NCI-H345 treated with DMSO at 0.1 percent for 48 hours (cell line): ENCODE results near the gene GADD45B.
A peak's percentile ranks its signal among the peaks of the same experiment; 100 is the strongest.

Source experiments
- DNase-seq: peaks from one replicate; lab custom pipeline; 2025; ENCODE audit not compliant: unreplicated experiment; lab: John Stamatoyannopoulos, UW

GADD45B gene

GRCh38 chr19:2475702-2476450, at the start of gene GADD45B:
TSS of gene GADD45B (plus strand) at chr19:2476127. CDS start at chr19:2476359, 232 bp downstream.
- DNase-seq, result peak; percentile 85

- DNase-seq, result no peak
Observed at GRCh38 chr19:2426611-2427428, 49.1 kb upstream of the GADD45B start.

GRCh38 chr19:2427429-2428320, 48.3 kb upstream of the GADD45B start, which contains the start of gene TIMM13:
TSS of gene TIMM13 (minus strand) at chr19:2427586. CDS start at chr19:2427533, 53 bp downstream.
- peak; percentile 92 for DNase-seq

GRCh38 chr19:2428321-2428690, 47.6 kb upstream of the GADD45B start:
- no peak for DNase-seq

- DNase-seq, result no peak
Observed at GRCh38 chr19:2428756-2429711, 46.9 kb upstream of the GADD45B start.

- DNase-seq, result no peak
Observed at GRCh38 chr19:2429917-2430535, 45.9 kb upstream of the GADD45B start.

GRCh38 chr19:2431318-2432055, 44.4 kb upstream of the GADD45B start:
- no peak for DNase-seq

GRCh38 chr19:2432131-2432848, 43.6 kb upstream of the GADD45B start:
- DNase-seq, result no peak

- DNase-seq, result no peak
Observed at GRCh38 chr19:2433854-2434253, 42.1 kb upstream of the GADD45B start.

- no peak for DNase-seq
Observed at GRCh38 chr19:2434267-2434666, 41.7 kb upstream of the GADD45B start.

- DNase-seq, result no peak
Observed at GRCh38 chr19:2434721-2435265, 41.1 kb upstream of the GADD45B start.

- no peak for DNase-seq
Observed at GRCh38 chr19:2436384-2436783, 39.5 kb upstream of the GADD45B start.

- no peak for DNase-seq
Observed at GRCh38 chr19:2436926-2437325, 39.0 kb upstream of the GADD45B start.

GRCh38 chr19:2438178-2438577, 37.7 kb upstream of the GADD45B start:
- no peak for DNase-seq

GRCh38 chr19:2440515-2440914, 35.4 kb upstream of the GADD45B start:
- no peak for DNase-seq

GRCh38 chr19:2441096-2441752, 34.7 kb upstream of the GADD45B start:
- DNase-seq, result no peak

- DNase-seq, result no peak
Observed at GRCh38 chr19:2443116-2443784, 32.7 kb upstream of the GADD45B start.
